Heart left ventricle (tissue), 16 donors: ENCODE data around the gene PNMT. TPM values are rescaled to one million over a fixed set of nuclear protein-coding genes. Genes with fewer than 3 reads are reported as not detected.
A peak's percentile ranks its signal among the peaks of the same experiment; 100 is the strongest.

ENCODE experiments used
- ATAC-seq, 4 donors: fragments of 200-7000 bp; cut with Tn5 transposase; one replicate each; pipeline ENCODE4 v1.9.1; 2020 to 2022; ENCODE audit warnings: moderate library complexity in 4 of 4, mild to moderate bottlenecking in 3 of 4, moderate number of reproducible peaks in 1 of 4
- DNase-seq, 5 donors: peaks; one replicate each; pipeline ENCODE4 v3.0.0-alpha.2; 2020
- H3K27ac ChIP-seq, 12 donors: fragments of 200-600 bp; sonication (generic) in 4 of 12; one replicate each; pipeline versions ENCODE4 v1.5.0 to v1.8.0; 2016 to 2022; ENCODE audit warnings: mild to moderate bottlenecking in 2 of 12
- H3K27me3 ChIP-seq, 9 donors: fragments of 200-600 bp; sonication (generic) in 2 of 9; one replicate each; pipeline versions ENCODE4 v1.5.1 to v1.8.0; 2016 to 2022; ENCODE audit warnings: mild to moderate bottlenecking in 3 of 9
- H3K36me3 ChIP-seq, 9 donors: fragments of 200-600 bp; sonication (generic) in 2 of 9; one replicate each; pipeline versions ENCODE4 v1.5.0 to v1.8.0; 2018 to 2022; ENCODE audit warnings: mild to moderate bottlenecking in 2 of 9
- H3K4me1 ChIP-seq, 12 donors: fragments of 200-600 bp; sonication (generic) in 4 of 12; one replicate each; pipeline versions ENCODE4 v1.5.0 to v1.8.0; 2016 to 2022; ENCODE audit warnings: mild to moderate bottlenecking in 3 of 12
- H3K4me3 ChIP-seq, 12 donors: fragments of 200-600 bp; sonication (generic) in 4 of 12; one replicate each; pipeline versions ENCODE4 v1.5.0 to v1.8.0; 2017 to 2022; ENCODE audit warnings: mild to moderate bottlenecking in 9 of 12, moderate library complexity in 4 of 12
- H3K9me3 ChIP-seq, 12 donors: fragments of 200-600 bp; sonication (generic) in 4 of 12; one replicate each; pipeline versions ENCODE4 v1.5.0 to v1.8.0; 2016 to 2022; ENCODE audit warnings: mild to moderate bottlenecking in 1 of 12
- CTCF ChIP-seq, 12 donors: fragments of 200-600 bp; sonication (generic) in 4 of 12; IDR thresholded peaks; one replicate each; pipeline versions ENCODE4 v1.5.0 to v1.8.0; 2018 to 2022; ENCODE audit warnings: antibody characterized with exemption in 12 of 12, mild to moderate bottlenecking in 5 of 12
- POLR2A ChIP-seq, 2 donors: fragments of 450-650 bp; IDR thresholded peaks; one replicate each; pipeline ENCODE4 v1.6.1; 2017; ENCODE audit warnings: antibody characterized with exemption in 2 of 2, mild to moderate bottlenecking in 2 of 2, moderate library complexity in 2 of 2
- WGBS, 4 donors: extraction: QIAGEN DNeasy Blood & Tissue Kit in 2 of 4; methylation state at CpG; one replicate each; pipeline versions ENCODE4 v1.1.5 to v1.1.7; 2013 to 2018; 5-methylcytosine and 5-hydroxymethylcytosine counted together
- intact Hi-C, 10 donors: fragments of 100-400 bp; cut with DNase I; formaldehyde crosslinking; loops; one replicate each; pipeline versions ENCODE4 v1.11.1 to v1.14.2; 2022
- polyA plus RNA-seq, 2 donors: library from polyadenylated mRNA; stranded (reverse); fragments of 200-250 nt; gene quantifications; one replicate each; pipeline ENCODE4 v1.2.3, GENCODE V29; 2013
- total RNA-seq, 9 donors: library from RNA; depleted of rRNA in 2 of 9; stranded (reverse); fragments of >200 nt in 2 of 9; fragmentation: NEBNext Ultra II Directional in 3 of 9; extraction: Animal tissue kit (Norgen Biotek cat#: 25700) in 3 of 9; gene quantifications; one replicate each; pipeline versions ENCODE4 v1.1.0 to v1.2.4, GENCODE V29; 2016 to 2023
- donor health status: ischemic (EF 13 %, LVEDD 7.1; RV severe dilation, severe dysfunction).
- donor health status: healthy with polysubstance abuse.
- donor health status: DM: no; HTN: yes; CAD: no.
- donor health status: DM: no; HTN: no; CAD: no.
- donor health status: ischemic (EF 25% LVEDD 6.9; RV normal size, moderate dysfunction).
- donor health status: ischemic (EF 25% LVEDD 5.7; RV mildly dilated, moderate dysfunction).
- donor health status: healthy.
- donor health status: DM: yes; HTN: yes; CAD: no.
- donor health status: ischemic (EF 35%, LVEDD 5.7; RV mildly dilated, moderate dysfunction).
- donor health status: nonischemic (EF 11% LVEDD 7.7; RV severe dilation, severe dysfunction).
- donor health status: DM: yes; HTN: yes; CAD: no.
- donor health status: PGD.
- donor health status: ischemic (EF 29% LVEDD 5.4; RV normal size, mild dysfunction).
- donor health status: nonischemic (EF 23%, LVEDD 6.1; RV moderate dilation, normal function).

The PNMT gene
- total and polyA plus RNA-seq, 11 donors: 2.4 to 15.6 (median 6.1) TPM

GRCh38 chr17:39624313-39624712, 43.9 kb upstream of the PNMT start:
- Histone ChIP-seq H3K4me1 (peaks cover 0 to 22% (median 13%) of the 10 kb centered on the region in 12 donors), H3K27me3 (peaks cover 8 to 45% (median 32%) of the 10 kb centered on the region in 9 donors), H3K4me3 (no peak overlapping the region), H3K9me3 (no peaks in the 10 kb centered on the region), H3K36me3 (no peaks in the 10 kb centered on the region), H3K27ac (no peak overlapping the region)
- DNase-seq (no peak), ATAC-seq (no peak)
- TF ChIP-seq CTCF (IDR thresholded peaks at IDR 0.05) (no peak), POLR2A (IDR thresholded peaks at IDR 0.05) (no peak)
- WGBS, 4 donors: 67 to 77% (median 71%) methylated on average over 8 of the region's 8 CpGs
- intact Hi-C loops: loop anchor here in 9 of 10 donors (5.0 to 10.0 kb wide), 10 partner anchors 43 to 360 kb away; partner anchors contain the start of genes MIEN1 (in 1 of the 9), PNMT (in 1 of the 9), PSMD3 (in 1 of the 9) and TCAP (in 1 of the 9)

GRCh38 chr17:39625198-39625785, 43.0 kb upstream of the PNMT start:
- peaks cover 8 to 53% (median 32%) of the 10 kb centered on the region in 9 donors for H3K27me3 ChIP-seq

GRCh38 chr17:39626171-39627046, 41.8 kb upstream of the PNMT start, which contains the start of gene PPP1R1B:
Gene PPP1R1B, plus strand, starts transcription at chr17:39626952. Its CDS starts 441 bp downstream, at chr17:39627393.
- DNase-seq: no peak
- peaks cover 0 to 22% (median 13%) of the 10 kb centered on the region in 12 donors for H3K4me1 ChIP-seq
- peak within 1 kb of the TSS in 1 of 12 donors; percentile 17 for H3K27ac ChIP-seq
- H3K9me3 ChIP-seq: no peaks in the 10 kb centered on the region
- peak within 1 kb of the TSS in 11 of 12 donors; percentile 16 to 52 (median 37) for H3K4me3 ChIP-seq
- intact Hi-C loops: loop anchor here in 3 of 10 donors (10.0 kb wide), 4 partner anchors 48 to 358 kb away; partner anchors contain the start of gene PSMD3 (in 1 of the 3)
- no peaks in the 10 kb centered on the region for H3K36me3 ChIP-seq
- H3K27me3 ChIP-seq: peaks cover 8 to 56% (median 32%) of the 10 kb centered on the region in 9 donors
- 18 to 23% (median 21%) methylated on average over 28 to 29 of the region's 29 CpGs for WGBS, 4 donors
- TF ChIP-seq CTCF (IDR thresholded peaks at IDR 0.05): no peak
- no peak for TF ChIP-seq POLR2A (IDR thresholded peaks at IDR 0.05)
- ATAC-seq: no peak

More at GRCh38 chr17:39625198-39625785, 43.0 kb upstream of the PNMT start:
- Histone ChIP-seq H3K4me1 (peaks cover 0 to 22% (median 13%) of the 10 kb centered on the region in 12 donors), H3K36me3 (no peaks in the 10 kb centered on the region), H3K27ac (no peak overlapping the region), H3K4me3 (no peak overlapping the region), H3K9me3 (no peaks in the 10 kb centered on the region)
- no peak for TF ChIP-seq POLR2A (IDR thresholded peaks at IDR 0.05)
- intact Hi-C loops: loop anchor here in 3 of 10 donors (10.0 kb wide), 4 partner anchors 50 to 360 kb away; partner anchors contain the start of gene PSMD3 (in 1 of the 3)
- WGBS, 4 donors: 58 to 80% (median 69%) methylated on average over 4 to 5 of the region's 5 CpGs
- ATAC-seq (no peak), DNase-seq (no peak)

- ATAC-seq: no peak
- peaks cover 8 to 56% (median 32%) of the 10 kb centered on the region in 9 donors for H3K27me3 ChIP-seq
- H3K9me3 ChIP-seq: no peaks in the 10 kb centered on the region
- TF ChIP-seq CTCF (IDR thresholded peaks at IDR 0.05) (no peak), POLR2A (IDR thresholded peaks at IDR 0.05) (no peak)
- H3K27ac ChIP-seq: peak overlapping the region in 1 of 12 donors; percentile 17
- H3K4me3 ChIP-seq: peak overlapping the region in 11 of 12 donors; percentile 16 to 52 (median 37)
- intact Hi-C loops: loop anchor here in 3 of 10 donors (10.0 kb wide), 4 partner anchors 48 to 358 kb away; partner anchors contain the start of gene PSMD3 (in 1 of the 3)
- peaks cover 0 to 21% (median 12%) of the 10 kb centered on the region in 12 donors for H3K4me1 ChIP-seq
- 0 to 3% (median 2%) methylated on average over 18 to 72 of the region's 72 CpGs for WGBS, 4 donors
- no peaks in the 10 kb centered on the region for H3K36me3 ChIP-seq
- DNase-seq: no peak
These were observed 41.1 kb upstream of the PNMT start for GRCh38 chr17:39627047-39627711.
